GM18951 (cell line): ENCODE results near the gene CCDC74A.
"Not testable (repeated sequence)": the region's sequence is repeated elsewhere in the genome, so short reads cannot be mapped to it uniquely, and the experiment has no call there.

Source experiments
- POLR2A ChIP-seq: IDR thresholded peaks from 4 replicates; pipeline ENCODE4 v1.6.1; 2011; ENCODE audit warnings: mild to moderate bottlenecking; ENCODE audit not compliant: insufficient read length, insufficient read depth; ENCODE audit errors: extremely low read depth
- in situ Hi-C: fragments of 300-500 bp; cut with MboI; formaldehyde crosslinking; loops from one replicate; pipeline ENCODE4 v1.12.0; 2022; ENCODE audit warnings: low sequenced_read_pairs, mixed read lengths, inconsistent platforms; ENCODE audit not compliant: unreplicated experiment

The CCDC74A gene

GRCh38 chr2:131534965-131535364, 7.3 kb downstream of the CCDC74A start:
- in situ Hi-C loops, result not testable (repeated sequence)

- TF ChIP-seq POLR2A, result no peak
- in situ Hi-C loops, result no loop called here
These were observed 7.8 kb downstream of the CCDC74A start for GRCh38 chr2:131535526-131535925.

DNA sequence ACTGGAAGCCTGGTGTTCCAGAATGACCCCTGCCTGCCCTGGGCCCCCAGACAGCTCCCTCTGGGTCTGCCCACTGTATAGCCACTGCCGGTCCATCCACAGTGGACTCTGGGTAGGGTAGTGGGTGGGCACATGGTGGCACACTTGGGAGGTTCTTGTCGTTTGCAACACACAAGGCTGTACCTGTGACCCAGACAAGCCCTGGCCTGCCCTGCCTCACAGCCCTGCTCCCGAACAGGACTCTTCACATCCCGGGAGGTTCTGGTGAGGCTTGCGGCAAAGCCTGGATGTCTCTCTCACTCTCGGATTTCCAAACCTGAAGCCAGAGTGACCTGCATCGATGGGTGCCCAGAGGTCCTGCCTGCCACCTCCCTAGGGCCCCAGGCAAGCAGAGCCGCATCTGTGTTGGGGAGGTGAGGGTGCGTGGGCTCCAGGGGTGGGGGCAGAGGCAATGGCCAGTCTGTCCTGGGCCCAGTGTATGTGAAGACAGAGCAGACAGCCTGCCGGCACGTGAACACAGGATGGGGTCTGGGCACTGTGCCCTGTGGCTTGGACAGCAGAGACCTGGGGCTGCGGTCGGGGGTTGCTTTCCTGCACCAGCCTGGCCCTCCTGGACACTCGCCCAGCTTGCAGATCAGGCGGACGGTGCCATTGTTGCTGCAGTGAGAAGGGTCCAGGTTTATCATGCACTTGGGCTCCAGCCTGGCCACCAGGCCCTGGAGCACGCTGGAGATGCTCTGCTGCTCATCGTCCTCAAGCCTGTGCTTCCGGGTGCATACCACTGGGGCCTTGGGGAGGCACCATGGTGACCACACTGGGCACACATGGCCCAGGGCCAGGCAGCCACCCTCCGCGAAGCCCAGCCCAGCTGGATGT, 8.5 kb downstream of the CCDC74A start:
- in situ Hi-C loops, result not testable (repeated sequence)

DNA sequence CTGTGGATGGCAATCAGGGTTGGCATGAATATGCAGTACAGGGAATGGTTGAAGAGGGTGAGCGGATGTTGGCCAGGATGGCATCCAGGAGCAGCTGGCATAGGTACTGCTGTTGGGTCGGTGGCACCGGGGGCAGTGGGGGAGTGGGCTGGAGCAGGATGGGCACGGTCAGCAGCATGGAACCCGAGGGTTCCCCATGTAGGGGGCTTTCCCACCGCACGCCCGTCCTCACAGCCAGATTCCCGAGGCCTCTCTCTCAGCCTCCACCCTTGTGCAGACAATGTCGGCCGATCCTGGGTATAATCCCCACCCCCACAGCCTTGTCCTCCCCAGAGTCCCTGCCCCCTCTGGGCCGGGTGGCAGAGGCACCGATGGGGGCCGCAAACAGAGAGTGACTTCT, 9.2 kb downstream of the CCDC74A start:
- in situ Hi-C loops, result not testable (repeated sequence)

- in situ Hi-C loops, result not testable (repeated sequence)
These were observed 11.2 kb downstream of the CCDC74A start for GRCh38 chr2:131538856-131539255.

- no peak for TF ChIP-seq POLR2A
- in situ Hi-C loops, result no loop called here
These were observed 15.0 kb downstream of the CCDC74A start for GRCh38 chr2:131542438-131543384.

DNA sequence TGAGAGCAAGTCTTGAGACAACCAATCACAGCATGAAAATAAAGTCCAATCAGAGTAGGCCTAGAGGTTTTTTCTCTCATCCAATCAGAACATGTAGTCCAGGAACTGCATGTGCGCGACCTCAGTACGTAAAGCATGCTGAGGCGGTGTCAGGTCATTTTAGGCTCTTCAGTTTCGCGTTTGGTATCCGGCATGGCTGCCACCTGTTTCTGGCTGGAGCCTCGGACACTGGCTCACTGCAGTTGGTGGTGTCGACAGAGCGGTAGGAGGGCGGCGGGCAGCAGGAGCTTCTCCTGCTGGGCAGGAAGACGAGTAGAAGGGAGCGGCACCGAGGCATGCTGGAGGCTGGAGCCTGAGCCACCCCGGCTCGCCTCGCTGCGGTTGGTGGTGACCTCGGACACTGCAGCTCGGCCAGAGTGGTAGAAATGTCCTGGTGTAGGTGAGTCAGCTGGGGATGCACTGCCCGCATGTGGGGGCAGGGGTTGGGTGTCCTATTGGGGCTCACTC, 15.8 kb downstream of the CCDC74A start:
- TF ChIP-seq POLR2A, result no peak

GRCh38 chr2:131544006-131544812, 16.5 kb downstream of the CCDC74A start:
- in situ Hi-C loops, result not testable (repeated sequence)

More for the DNA sequence above, 15.8 kb downstream of the CCDC74A start:
- in situ Hi-C loops, result no loop called here

DNA sequence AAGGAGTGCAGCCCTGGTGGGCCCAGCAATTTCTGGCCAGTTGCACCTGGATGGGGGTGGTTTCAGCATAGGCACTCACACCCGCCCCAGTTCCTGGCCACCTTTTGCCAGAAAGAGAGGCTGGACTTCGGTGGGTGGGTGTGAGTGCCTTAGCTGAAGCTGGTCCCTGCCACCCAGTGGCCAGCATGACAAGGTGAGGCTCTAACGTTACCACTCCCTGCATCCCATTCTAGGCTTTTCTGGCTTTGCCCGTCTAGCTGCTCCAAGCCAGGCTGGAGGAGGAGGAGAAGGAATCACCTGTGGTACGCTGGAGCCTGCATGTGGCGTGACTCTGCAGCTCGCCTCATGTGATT, 17.1 kb downstream of the CCDC74A start:
- in situ Hi-C loops, result not testable (repeated sequence)

GRCh38 chr2:131552871-131553270, 25.2 kb downstream of the CCDC74A start:
- in situ Hi-C loops, result no loop called here
- TF ChIP-seq POLR2A, result no peak

- TF ChIP-seq POLR2A, result no peak
- in situ Hi-C loops, result no loop called here
These were observed 29.3 kb downstream of the CCDC74A start for GRCh38 chr2:131556998-131557397.

DNA sequence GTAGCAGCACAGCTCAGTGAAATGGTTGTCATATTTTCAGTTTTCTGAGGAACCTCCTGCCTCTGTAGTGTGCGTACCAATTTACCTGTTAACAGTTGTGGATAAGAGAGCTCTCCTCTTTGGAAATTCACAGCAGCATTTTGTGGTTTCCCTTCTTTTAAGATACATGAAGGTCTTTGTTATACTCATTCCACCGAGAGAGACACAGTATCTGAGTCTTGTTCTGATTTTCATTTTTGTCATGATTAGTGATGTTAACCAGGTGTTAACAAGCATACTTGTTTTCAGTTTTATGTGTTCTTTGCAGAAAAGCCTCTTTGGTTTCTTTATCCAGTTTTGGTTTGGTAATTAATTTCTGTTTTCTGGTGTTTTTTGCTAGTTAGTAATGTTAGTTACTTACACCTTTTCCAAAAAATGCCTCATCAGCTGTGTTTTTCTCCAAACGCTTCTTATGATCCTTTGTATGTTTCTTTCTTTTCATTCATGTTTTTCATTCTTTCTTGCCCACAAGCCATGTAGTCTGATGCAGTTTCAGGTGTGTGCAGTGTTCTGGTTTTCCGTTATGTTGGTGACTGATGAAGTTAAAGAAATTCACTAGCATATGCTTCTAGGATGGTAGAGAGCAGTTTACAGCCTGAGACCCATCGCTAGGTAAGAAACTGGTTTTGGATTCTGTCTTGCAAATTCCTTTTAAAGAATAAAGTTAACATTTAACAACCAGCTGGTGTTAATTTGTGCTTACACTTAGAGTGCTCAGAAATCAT, 30.1 kb downstream of the CCDC74A start:
- no peak for TF ChIP-seq POLR2A
- in situ Hi-C loops, result no loop called here

- TF ChIP-seq POLR2A, result no peak
- in situ Hi-C loops, result no loop called here
These were observed 38.7 kb downstream of the CCDC74A start for GRCh38 chr2:131566371-131566770.
